KOPT-K1 (cell line): ENCODE results near the gene CALHM3.
A peak's percentile ranks its signal among the peaks of the same experiment; 100 is the strongest.

ENCODE experiments used
- H3K27ac ChIP-seq: fragments of 200-600 bp; sonication (generic); 2 replicates; pipeline ENCODE4 v1.5.1; 2016; ENCODE audit warnings: antibody characterized with exemption, mild to moderate bottlenecking, low read depth, low read length; ENCODE audit not compliant: poor library complexity, severe bottlenecking
- H3K36me3 ChIP-seq: fragments of 200-600 bp; sonication (generic); 2 replicates; pipeline ENCODE4 v1.5.1; 2017; ENCODE audit warnings: antibody characterized with exemption, mild to moderate bottlenecking, low read length, moderate library complexity; ENCODE audit not compliant: insufficient read depth
- H3K9me3 ChIP-seq: fragments of 200-600 bp; sonication (generic); 2 replicates; pipeline ENCODE4 v1.5.1; 2017; ENCODE audit warnings: antibody characterized with exemption, low read length, mild to moderate bottlenecking; ENCODE audit not compliant: insufficient read depth, poor library complexity, severe bottlenecking

The CALHM3 gene

GRCh38 chr10:103433858-103434257 lies 45.2 kb downstream of the CALHM3 start:
- Histone ChIP-seq H3K27ac (no peak overlapping the region), H3K9me3 (no peaks in the 10 kb centered on the region), H3K36me3 (peaks cover 86% of the 10 kb centered on the region)

GRCh38 chr10:103431902-103432301 lies 47.1 kb downstream of the CALHM3 start:
- no peaks in the 10 kb centered on the region for H3K9me3 ChIP-seq
- H3K36me3 ChIP-seq, result peaks cover 88% of the 10 kb centered on the region
- no peak overlapping the region for H3K27ac ChIP-seq

- peaks cover 88% of the 10 kb centered on the region for H3K36me3 ChIP-seq
Observed at GRCh38 chr10:103429647-103430046, 49.4 kb downstream of the CALHM3 start.

GRCh38 chr10:103428989-103429643 lies 49.9 kb downstream of the CALHM3 start:
- Histone ChIP-seq H3K27ac (peak overlapping the region; percentile 55), H3K9me3 (no peaks in the 10 kb centered on the region), H3K36me3 (peaks cover 88% of the 10 kb centered on the region)

More at GRCh38 chr10:103429647-103430046, 49.4 kb downstream of the CALHM3 start:
- peak overlapping the region; percentile 55 for H3K27ac ChIP-seq
- H3K9me3 ChIP-seq, result no peaks in the 10 kb centered on the region

GRCh38 chr10:103427866-103428265 lies 51.2 kb downstream of the CALHM3 start:
- H3K27ac ChIP-seq, result no peak overlapping the region
- peaks cover 88% of the 10 kb centered on the region for H3K36me3 ChIP-seq
- H3K9me3 ChIP-seq, result no peaks in the 10 kb centered on the region

- Histone ChIP-seq H3K27ac (no peak overlapping the region), H3K9me3 (no peaks in the 10 kb centered on the region), H3K36me3 (peaks cover 96% of the 10 kb centered on the region)
Observed at GRCh38 chr10:103423748-103424147, 55.3 kb downstream of the CALHM3 start.
